Stimulated activated naive CD4-positive, alpha-beta T cell (primary cell): ENCODE data around the gene MSS51.

Experiments
- DNase-seq, 6 experiments: peaks; one replicate each; lab custom pipeline; 2025; lab: John Stamatoyannopoulos, UW

MSS51 gene

DNA sequence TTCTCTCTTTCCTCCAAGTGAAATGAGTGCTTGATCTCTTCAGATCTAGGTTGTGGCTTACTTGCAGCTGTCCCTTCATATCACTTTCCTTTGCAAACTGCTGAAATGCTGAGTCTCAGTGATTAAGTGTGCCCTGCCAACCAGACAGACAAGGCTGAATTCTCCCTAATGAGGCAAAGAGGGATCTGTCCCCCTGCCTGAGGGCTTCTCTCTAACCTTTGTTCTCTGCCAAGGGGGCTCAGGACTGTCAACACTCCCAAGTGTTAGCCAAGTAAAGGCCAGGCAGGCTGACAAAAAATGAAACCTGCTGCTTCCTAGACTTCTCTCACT, at the start of gene MSS51:
MSS51 (minus strand) TSS at position 24 of the 330 bp plus-strand sequence. CDS start 5,277 bp downstream, outside the sequence.
- peak in 1 of 6 experiments; percentile 1 for DNase-seq

DNA sequence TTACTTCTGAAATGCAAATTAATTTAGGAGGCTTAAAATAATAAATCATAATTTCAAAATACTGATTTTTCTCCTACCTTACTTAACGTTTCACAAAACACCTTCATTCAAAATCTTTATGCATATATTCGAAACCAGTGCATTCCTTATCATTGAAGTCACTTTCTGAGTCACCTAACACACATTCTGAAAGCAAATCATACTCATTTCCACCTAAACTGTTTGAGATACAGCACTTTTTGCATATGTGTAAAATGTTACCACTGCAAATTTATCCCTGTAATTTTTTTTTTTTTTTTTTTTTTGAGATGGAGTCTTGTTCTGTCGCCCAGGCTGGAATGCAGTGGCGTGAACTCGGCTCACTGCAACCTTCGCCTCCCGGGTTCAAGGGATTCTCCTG, 46.8 kb upstream of the MSS51 start:
- no peak for DNase-seq

GRCh38 chr10:73478636-73479035, 45.3 kb upstream of the MSS51 start:
- no peak for DNase-seq

GRCh38 chr10:73471226-73471625, 37.9 kb upstream of the MSS51 start:
- no peak for DNase-seq

DNA sequence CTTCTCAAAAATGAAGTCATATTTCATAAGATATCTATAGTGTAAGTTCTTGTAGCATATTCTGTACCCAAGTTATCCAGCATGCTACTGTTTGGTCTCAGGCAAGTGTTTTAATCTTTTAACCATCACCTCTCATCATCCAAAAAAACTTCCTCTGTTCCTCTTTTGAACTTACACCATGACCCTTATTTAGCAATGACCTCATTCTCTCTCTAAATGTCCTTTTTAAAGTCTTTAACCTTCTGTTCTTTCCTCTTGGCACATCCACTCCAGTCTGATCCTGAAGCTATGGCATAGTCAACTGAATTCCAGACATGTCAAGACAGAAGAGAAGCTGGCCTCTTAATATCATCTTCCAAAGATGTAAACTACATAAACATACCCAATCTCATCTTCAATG, 36.2 kb upstream of the MSS51 start:
- no peak for DNase-seq

DNA sequence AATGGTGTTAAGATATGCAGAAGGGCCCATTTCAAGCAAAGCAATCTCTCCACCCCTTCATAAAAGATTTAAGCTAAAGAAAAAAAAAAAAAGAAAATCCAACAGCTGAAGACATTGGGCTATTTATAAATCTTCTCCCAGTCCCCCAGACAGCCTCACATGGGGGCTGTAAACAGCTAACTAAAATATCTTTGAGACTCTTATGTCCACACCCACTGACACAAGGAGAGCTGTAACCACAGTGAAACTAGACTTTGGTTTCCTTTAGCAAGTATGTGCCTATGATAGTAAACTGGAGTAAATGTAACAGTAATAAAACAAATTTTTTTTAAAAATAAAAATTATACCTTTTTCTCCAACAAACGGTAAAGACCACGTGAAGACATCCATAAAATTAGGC, 33.8 kb upstream of the MSS51 start:
- DNase-seq = no peak

- no peak for DNase-seq
Observed at GRCh38 chr10:73465978-73466726, 32.8 kb upstream of the MSS51 start.

DNA sequence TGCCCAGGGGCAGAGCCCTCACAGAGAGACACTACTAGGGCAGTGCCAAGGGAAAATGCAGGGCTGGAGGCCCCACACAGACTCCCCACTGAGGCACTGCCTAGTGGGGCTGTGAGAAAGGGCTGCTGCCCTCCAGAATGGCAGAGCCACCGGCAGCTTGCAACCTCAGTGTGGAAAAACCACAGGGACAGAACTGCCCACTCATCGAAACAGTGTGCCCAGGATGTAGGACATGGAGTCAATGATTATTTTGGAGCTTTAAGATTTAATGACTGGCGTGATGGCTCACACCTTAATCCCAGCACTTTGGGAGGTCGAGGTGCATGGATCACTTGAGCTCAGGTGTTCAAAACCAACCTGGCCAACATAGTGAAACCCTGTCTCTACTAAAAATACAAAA, 27.5 kb upstream of the MSS51 start:
- DNase-seq = no peak

DNA sequence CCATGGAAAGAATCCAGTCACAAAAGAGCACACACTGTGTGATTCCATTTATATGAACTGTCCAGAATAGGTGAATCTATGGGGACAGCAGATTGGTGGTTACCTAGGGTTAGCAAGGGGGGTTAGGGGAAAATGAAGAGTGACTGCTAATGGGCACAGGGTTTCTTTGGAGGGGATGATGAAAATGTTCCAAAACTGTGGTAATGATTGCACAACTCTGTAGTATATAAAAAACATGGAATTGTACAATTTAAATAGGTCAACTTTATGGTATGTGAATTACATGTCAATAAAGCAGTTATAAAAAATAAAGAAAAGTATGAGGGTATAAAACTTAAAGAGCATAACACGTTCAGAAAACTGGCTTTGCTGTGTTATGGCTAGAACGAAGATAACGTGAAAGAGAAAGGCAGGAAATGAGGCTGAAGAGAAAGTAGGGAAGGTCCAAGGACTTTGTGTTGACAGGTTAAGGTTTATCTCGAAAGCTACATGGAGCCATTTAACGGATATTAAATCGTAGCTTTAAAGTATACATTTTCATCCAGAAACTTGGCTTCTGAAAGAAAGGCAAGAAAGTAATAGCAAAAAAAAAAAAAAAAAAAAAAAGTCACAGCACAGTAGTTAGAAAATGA, 26.4 kb upstream of the MSS51 start:
- DNase-seq = no peak

- DNase-seq = no peak
Observed at GRCh38 chr10:73456187-73456890, 23.0 kb upstream of the MSS51 start.

DNA sequence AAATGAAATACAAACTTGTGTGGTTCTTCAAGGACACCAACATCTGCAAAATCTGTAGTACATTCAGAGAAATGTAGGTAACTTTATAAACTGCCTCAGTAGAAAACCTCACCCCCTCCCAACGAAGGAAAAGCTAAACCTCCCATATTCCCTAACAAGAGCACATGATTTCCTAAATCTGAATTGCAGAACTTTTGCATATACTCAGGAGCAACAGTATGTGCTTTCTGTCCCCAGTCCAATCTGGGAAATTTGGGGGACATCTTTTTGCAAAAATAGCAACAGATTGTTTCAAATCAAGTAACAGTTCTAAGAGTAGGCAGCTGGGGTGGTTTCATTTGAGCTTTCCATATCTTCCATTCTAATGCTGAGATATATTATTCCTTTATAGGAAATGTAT, 15.8 kb upstream of the MSS51 start:
- DNase-seq = no peak

GRCh38 chr10:73448384-73448783, 15.0 kb upstream of the MSS51 start:
- no peak for DNase-seq

DNA sequence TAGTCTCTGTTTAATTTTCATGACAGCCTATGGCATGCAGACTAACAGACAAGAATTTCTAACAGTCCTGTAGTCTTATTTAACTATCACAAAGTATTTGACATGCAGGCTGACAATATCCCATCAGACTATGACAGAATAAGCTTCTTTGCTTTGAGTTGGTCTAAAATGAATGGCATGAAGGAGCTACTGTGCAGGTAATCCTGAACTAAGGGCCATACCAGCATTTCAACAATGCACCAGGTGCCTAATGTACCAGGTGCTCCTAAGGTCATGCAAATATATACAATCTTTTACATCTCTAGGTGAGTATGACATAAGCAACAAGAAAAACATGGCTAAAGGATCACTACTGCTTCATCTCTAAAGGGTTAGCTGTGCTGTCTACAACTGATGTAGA, 13.6 kb upstream of the MSS51 start:
- no peak for DNase-seq

GRCh38 chr10:73444457-73444856, 11.1 kb upstream of the MSS51 start:
- no peak for DNase-seq

DNA sequence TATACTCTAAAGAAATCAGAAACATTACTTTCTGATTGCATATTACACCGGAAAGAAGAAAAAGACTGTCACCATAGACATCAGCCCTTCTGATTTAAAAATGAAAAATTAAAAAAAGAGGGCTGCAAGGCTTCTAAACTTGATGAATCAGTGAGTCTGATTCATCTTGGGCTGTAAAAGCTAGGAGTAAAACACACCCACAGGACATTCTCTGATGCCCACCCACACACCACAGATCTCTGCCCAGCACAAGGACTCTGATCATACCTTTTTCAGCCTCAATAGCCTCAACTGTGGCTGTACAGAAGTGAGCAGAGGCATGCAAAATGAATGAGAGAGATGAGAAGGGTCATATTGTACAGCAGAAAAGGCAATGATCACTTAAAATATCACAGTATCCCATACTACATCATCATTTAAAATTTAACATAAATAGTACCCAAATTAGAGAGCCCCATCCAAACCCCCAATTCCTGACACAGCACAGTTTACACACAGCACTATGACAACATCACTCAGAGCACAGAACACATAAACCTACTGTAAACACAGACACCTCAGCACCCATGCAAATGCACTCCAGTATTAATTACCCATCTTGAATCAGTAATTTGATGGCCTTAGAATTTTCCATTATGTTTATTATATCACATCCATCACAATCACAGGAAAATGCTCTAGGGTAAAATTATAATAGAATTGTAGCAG, 6.4 kb upstream of the MSS51 start:
- no peak for DNase-seq

DNA sequence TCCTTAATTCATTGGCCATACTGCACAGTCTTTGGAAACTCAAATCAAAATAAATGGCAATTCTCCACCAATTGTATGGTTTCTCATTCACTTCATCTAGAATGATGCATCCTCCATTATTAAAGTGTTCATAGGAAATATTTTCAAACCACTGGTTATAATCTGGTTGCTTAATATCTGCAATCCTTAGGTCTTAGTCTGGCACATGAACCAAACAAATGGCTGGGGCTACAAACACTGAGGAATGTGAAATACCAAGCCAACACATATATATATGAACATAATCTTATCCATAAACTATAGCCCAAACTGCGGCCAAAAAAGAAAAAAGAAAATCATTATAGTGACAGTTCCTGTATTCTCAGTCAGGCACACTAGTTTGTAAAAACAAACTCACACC, 5.7 kb upstream of the MSS51 start:
- no peak for DNase-seq

DNA sequence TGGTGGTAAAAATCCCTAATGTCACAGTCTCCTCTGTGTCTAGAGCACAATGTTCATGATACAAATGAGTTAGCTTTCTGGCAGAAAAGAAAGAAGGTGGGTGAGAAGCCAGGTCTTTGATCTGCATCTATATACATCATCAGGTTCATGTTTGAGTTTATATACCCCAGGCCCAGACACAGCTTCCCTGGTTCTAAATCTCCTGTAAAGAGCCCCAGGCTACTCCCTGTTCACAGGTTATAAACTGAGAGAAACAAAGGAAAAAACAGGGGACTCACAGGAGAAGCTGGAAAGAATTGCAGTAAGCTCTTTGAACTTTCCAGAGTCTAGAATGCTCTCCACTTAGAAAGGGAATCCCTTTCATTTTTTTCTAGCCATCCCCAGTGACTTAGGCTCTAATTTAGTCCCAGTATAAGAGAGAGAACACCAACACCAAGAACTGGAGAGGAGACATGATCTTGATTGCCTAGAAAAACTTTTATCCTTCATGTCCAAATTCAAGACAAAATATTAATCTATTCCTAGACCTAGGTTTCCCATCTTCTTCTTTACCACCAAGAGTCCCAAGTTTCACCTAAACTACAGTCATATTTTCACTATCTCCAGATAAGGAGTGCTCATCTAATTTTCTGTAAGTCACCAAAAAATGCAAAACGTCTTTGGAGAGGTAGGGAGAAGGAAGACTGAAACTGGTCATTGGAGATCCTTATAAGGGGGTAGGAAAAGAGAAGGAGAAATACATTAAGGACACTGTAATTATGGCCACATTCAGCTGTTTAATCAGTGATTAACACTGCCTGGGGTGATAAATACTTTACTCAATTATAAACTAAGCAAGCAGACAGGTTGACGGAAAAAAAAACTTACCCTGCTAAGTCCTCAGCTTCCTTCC, 469 bp downstream of the MSS51 start:
- DNase-seq = no peak

DNA sequence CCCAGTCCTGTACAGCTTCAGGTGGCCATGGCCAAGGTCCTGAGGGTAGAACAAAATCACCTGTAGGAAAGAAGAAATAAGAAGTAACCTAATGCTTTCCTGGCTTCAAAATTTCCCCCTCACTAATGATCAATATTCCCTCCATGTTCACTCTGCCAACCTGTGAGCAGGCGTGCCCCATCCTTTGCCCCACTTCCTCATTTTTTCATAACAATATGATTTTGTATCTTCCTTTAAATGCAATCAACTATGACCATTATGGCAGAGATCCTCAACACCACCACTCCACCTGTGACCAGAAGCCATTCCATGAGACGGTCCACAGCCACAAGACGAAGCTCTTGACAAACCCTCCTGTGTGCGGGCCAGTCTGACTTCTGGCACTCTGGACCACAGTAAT, 7.0 kb downstream of the MSS51 start:
- DNase-seq = no peak

DNA sequence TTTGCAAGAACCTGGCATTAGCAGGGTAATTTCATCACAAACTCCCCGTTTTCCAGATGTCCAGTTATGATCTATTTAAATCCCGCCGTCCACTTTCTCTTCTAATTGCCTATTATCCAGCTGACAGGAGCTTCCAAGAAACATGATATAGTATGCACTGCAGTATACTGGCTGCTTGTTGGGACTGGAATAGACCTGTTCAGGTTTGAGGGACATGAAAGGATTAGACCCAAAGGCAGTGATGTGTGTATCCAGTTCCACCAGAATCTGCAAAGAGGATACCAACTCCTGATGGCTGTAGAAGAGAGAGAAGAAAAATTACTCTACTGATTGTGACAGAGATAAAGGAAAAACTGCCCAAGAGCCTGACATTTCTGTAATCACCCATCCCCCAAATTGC, 8.9 kb downstream of the MSS51 start:
- no peak for DNase-seq

- no peak for DNase-seq
Observed at GRCh38 chr10:73423309-73423708, 10.1 kb downstream of the MSS51 start.

- no peak for DNase-seq
Observed at GRCh38 chr10:73416571-73416970, 16.8 kb downstream of the MSS51 start.
